B cell (primary cell): ENCODE measurements around the gene FAAP24.

Experiments used
- EZH2 ChIP-seq: IDR thresholded peaks from 2 replicates; pipeline ENCODE4 v1.6.1; 2012; ENCODE audit warnings: borderline replicate concordance, low read depth, mild to moderate bottlenecking, moderate library complexity, low read length; ENCODE audit not compliant: insufficient read depth, poor library complexity, severe bottlenecking
- TF ChIP-seq, protein P1 (sequence below): fragments of 200-600 bp; IDR thresholded peaks from one replicate; pipeline ENCODE4 v1.8.0; 2022; ENCODE audit warnings: antibody characterized with exemption, mild to moderate bottlenecking

DNA sequence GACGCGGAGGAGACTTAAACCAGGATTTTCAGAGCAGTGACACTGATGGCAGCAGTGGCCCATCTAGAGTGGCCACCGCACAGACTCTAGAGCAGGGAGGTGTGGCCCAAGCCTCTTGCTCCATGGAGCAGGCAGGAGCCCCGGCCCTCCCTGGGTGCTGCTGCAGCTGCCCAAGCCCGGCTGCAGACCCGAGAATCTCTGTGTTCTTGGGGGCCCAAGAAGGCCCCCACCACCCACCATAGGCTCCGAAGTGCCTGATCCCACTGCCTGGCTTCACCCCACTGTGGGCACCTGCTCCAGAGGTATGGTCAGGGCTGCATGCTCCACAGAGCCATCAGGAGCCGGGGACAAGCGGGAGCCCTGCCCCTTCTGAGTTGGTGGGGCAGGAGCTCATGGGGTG is 36.4 kb upstream of the FAAP24 start:
- TF ChIP-seq, protein P1, sequence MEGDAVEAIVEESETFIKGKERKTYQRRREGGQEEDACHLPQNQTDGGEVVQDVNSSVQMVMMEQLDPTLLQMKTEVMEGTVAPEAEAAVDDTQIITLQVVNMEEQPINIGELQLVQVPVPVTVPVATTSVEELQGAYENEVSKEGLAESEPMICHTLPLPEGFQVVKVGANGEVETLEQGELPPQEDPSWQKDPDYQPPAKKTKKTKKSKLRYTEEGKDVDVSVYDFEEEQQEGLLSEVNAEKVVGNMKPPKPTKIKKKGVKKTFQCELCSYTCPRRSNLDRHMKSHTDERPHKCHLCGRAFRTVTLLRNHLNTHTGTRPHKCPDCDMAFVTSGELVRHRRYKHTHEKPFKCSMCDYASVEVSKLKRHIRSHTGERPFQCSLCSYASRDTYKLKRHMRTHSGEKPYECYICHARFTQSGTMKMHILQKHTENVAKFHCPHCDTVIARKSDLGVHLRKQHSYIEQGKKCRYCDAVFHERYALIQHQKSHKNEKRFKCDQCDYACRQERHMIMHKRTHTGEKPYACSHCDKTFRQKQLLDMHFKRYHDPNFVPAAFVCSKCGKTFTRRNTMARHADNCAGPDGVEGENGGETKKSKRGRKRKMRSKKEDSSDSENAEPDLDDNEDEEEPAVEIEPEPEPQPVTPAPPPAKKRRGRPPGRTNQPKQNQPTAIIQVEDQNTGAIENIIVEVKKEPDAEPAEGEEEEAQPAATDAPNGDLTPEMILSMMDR, result no peak
- no peak for TF ChIP-seq EZH2
